SH-SY5Y (cell line): ENCODE data around the gene RBM8A.

Experiments
- GATA2 ChIP-seq: IDR thresholded peaks from 2 replicates; pipeline ENCODE4 v1.6.1; 2011; ENCODE audit warnings: mild to moderate bottlenecking, low read depth, low read length
- GATA3 ChIP-seq: IDR thresholded peaks from 2 replicates; pipeline ENCODE4 v1.6.1; 2011; ENCODE audit warnings: low read depth, mild to moderate bottlenecking, low read length, moderate library complexity

GRCh38 chr1:145891143-145891542, 36.1 kb downstream of the RBM8A start:
- TF ChIP-seq GATA2, result no peak
- no peak for TF ChIP-seq GATA3
